HG02623 (cell line): ENCODE results near the gene NUDCD3.
"Not testable (repeated sequence)": the region's sequence is repeated elsewhere in the genome, so short reads cannot be mapped to it uniquely, and the experiment has no call there.

Source experiments
- ATAC-seq: cut with Tn5 transposase; IDR thresholded peaks from one replicate; pipeline ENCODE4 v1.9.1; 2021; ENCODE audit warnings: moderate library complexity; ENCODE audit not compliant: unreplicated experiment

The NUDCD3 gene

DNA sequence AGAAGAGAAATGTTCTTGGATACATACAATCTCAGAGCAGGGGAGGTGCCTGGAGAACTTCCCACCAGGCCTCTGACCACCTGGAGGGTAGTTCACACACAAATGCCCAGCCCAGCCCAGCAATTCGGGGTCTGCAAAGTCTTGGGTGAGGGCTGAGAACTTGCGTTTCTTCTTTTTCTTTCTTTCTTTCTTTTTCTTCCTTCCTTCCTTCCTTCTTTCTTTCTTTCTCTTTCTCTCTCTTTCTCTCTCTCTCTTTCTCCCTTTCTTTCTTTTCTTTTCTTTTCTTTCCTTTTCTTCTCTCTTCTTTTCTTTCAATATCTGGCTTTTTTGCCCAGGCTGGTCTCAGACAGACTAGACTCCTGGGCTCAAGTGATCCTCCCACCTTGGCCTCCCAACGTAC is 28.3 kb upstream of the NUDCD3 start:
- ATAC-seq: no peak

GRCh38 chr7:44517175-44517574 is 26.7 kb upstream of the NUDCD3 start:
- no peak for ATAC-seq

- no peak for ATAC-seq
These were observed 25.3 kb upstream of the NUDCD3 start for GRCh38 chr7:44515590-44516268.

DNA sequence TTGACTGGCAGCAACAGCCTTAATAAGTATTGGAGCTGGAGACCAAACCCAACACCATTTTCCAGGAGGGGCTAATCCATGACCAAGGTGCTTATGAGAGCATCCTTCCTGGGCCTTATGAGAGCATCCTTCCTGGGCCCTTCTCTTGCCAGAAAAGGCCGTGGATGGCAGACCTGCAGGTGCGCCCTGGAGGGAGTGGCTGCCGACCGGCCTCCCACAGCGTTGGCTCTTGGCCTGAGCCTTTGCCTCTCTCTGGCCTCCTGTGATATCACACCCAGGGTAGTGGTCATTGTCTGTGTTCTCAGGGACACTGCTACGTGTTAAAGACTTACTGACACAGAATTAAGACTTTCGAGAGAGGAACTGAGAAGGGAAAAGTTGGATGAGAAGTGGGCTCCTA is 22.3 kb upstream of the NUDCD3 start:
- no peak for ATAC-seq

DNA sequence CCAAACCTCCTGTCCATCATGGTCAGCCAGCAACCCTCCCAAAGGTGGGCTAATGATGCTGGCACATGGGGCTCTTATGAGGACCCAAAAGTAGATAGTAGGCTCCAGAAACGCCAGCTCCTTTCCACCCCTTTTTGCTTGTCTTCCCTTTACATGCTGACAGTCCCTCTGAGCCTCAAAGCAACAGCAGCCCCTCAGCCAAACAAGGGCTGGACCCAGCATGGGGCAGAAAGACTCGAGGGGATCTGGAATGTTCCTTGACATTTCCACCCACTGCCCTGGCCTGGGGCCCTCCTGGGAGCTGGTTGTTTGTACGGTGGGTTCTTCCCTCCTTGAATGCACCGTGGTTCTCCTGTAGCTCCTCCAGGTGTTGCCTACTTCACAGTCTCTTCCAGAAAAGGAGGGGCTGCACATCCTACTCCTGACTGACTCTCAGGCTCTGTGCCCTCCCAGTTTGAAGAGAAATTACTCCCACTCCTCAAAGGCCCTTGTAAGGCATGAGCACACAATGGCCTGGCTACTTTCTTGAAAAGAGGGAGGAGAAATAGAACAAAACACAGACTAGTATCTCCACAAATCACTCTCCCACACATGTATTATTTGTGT is 21.5 kb upstream of the NUDCD3 start:
- no peak for ATAC-seq

- ATAC-seq: no peak
These were observed 20.8 kb upstream of the NUDCD3 start for GRCh38 chr7:44511236-44511635.

GRCh38 chr7:44508328-44509030 is 18.0 kb upstream of the NUDCD3 start:
- ATAC-seq: no peak

DNA sequence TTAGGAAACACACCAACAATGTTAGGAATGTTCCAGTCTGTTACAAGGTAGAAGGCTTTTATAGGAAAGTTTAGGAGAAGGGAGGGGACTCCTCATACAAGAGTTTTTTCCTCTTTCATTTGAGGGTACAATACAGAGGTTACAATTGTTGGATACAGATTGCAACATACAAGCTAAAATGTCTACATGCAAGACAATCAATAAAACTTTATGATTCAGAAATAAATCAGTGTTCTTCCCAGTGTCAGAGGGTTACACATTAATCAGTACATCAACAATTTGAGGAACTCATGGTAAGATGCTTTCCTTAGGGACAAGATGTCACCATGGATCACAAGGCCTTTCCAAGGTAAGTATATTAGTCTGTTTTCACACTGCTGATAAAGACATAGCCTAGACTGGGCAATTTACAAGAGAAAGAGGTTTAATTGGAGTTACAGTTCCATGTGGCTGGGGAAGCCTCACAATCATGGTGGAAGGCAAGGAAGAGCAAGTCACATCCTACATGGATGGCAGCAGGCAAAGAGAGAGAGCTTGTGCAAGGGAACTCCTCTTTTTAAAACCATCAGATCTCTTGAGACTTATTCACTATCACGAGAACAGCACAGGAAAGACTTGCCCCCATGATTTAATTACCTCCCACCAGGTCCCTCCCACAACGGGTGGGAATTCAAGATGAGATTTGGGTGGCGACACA is 16.3 kb upstream of the NUDCD3 start:
- not testable (repeated sequence) for ATAC-seq

DNA sequence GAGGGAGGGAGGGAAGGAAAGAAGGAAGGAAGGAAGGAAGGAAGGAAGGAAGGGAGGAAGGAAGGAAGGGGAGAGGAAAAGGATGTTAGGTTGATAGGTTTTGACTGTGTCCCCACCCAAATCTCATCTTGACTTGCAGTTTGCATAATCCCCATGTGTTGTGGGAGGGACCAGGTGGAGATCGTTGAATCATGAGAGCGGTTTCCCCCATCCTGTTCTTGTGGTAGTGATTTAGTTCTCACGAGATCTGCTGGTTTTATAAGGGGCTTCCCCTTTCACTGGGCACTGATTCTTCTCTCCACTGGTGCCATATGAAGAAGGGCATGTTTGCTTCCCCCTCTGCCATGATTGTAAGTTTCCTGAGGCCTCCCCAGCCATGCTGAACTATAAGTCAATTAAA is 15.1 kb upstream of the NUDCD3 start:
- no peak for ATAC-seq

DNA sequence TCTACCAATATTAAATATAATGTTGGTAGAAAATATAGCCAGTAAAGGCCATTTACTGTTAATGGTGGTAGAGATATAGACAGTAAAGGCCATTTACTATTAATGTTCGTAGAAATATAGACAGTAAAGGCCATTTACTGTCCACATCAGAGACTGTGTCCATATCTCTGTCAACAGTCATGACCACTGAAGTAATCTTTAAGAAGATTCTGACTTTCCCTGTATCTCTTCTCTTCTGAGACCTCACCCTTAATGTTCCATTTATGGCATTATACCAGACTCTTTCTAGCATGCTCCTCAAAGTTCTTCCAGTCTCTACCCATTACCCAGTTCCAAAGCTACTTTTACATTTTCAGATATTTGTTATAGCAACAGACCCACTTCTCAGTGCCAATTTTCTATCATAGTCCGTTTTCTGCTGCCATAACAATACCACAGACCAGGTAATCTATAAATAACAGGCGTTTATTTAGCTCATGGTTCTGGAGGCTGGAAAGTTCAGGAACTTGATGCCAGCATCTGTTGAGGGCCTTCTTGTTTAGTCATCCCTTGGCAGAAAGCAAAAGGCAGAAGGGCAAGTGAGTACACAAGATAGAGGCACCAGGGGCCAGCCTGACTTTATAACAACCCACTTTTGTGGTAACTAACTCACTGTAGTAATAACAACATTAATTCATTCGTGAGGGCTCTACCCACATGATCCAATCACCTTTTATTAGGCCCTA is 7.9 kb upstream of the NUDCD3 start:
- ATAC-seq: no peak

GRCh38 chr7:44497155-44498027 is 6.9 kb upstream of the NUDCD3 start:
- ATAC-seq: no peak

DNA sequence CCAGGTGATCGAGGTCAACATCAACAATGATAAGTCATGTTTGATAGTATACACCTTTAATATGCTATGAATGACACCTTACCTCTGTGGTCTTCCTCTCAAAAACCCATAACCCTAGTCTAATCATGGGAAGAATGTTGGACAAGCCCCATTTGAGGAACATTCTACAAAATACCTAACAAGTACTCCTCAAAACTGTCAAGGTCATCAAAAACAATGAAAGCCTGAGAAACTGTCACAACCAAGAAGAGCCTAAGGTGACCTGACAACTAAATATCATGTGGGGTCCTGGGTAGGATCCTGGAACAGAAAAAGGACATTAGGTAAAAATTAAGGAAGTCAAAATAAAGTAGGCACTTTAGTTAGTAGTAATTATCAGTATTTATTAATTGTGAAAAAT is 5.9 kb upstream of the NUDCD3 start:
- no peak for ATAC-seq

DNA sequence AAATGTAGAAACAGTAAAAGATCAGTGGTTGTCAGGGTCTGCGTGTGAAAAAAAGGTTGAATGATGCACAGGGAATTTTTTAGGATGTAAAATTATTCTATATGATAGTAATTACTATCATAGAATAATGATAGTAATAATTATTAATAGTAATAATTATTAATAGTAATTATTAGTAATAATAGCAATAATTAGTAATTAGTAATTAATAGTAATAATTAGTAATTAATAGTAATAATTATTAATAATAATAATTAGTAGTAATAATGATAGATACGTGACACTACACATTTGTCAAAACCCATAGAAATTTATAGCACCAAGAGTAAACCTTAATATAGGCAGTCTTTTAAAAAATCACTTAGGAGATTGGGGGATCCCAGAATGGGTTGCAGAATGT is 4.5 kb upstream of the NUDCD3 start:
- no peak for ATAC-seq

GRCh38 chr7:44491229-44491628 is 771 bp upstream of the NUDCD3 start:
- ATAC-seq: no peak

- peak; percentile 7 for ATAC-seq
These were observed 505 bp downstream of the NUDCD3 start for GRCh38 chr7:44489955-44490350.

GRCh38 chr7:44488955-44489354 is 1.5 kb downstream of the NUDCD3 start:
- ATAC-seq: no peak

DNA sequence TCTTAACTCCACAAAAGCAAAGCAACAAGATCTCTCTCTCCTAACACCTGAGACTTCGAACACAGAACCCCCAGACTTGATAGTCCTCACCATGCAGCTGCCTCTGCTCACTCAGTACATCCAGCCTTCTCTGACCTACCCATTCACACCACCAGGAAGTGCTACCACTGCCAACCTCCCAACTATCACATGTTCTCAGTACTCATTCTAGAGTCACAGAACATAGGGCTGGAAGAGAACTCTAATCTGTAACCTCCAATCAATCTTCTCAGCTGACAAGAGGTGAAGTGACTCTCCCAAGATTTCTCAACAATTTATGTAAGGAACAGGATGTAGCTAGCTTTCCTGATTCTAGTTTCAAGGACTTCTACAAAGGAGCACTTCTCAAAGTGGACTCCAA is 3.8 kb downstream of the NUDCD3 start:
- no peak for ATAC-seq

GRCh38 chr7:44486001-44486400 is 4.5 kb downstream of the NUDCD3 start:
- ATAC-seq: no peak

- no peak for ATAC-seq
These were observed 5.8 kb downstream of the NUDCD3 start for GRCh38 chr7:44484482-44485313.
